Loucy (cell line): ENCODE data around the gene OTOS.

Source experiments
- H2AFZ ChIP-seq: fragments of 200-600 bp; sonication (generic); 2 replicates; pipeline ENCODE4 v1.6.0; 2016; ENCODE audit warnings: antibody characterized with exemption, mild to moderate bottlenecking, low read length, moderate library complexity
- H3F3A ChIP-seq: fragments of 200-600 bp; 2 replicates; pipeline ENCODE4 v1.6.0; 2016; ENCODE audit warnings: antibody characterized with exemption, low read depth, mild to moderate bottlenecking
- H3K27me3 ChIP-seq: fragments of 200-600 bp; sonication (generic); 2 replicates; pipeline ENCODE4 v1.6.1; 2014; ENCODE audit warnings: low read length, mild to moderate bottlenecking; ENCODE audit not compliant: insufficient read depth, poor library complexity, severe bottlenecking
- H3K36me3 ChIP-seq: fragments of 200-600 bp; sonication (generic); 2 replicates; pipeline ENCODE4 v1.6.1; 2016; ENCODE audit warnings: low read length; ENCODE audit not compliant: insufficient read depth
- H3K4me1 ChIP-seq: fragments of 200-600 bp; sonication (generic); 2 replicates; pipeline ENCODE4 v1.5.1; 2014; ENCODE audit warnings: low read length, mild to moderate bottlenecking; ENCODE audit not compliant: insufficient read depth, poor library complexity, severe bottlenecking
- H3K4me2 ChIP-seq: fragments of 200-600 bp; sonication (generic); 2 replicates; pipeline ENCODE4 v1.6.0; 2014; ENCODE audit warnings: antibody characterized with exemption, low read length, low read depth, mild to moderate bottlenecking; ENCODE audit not compliant: poor library complexity, severe bottlenecking
- H3K4me3 ChIP-seq: fragments of 200-600 bp; sonication (generic); 2 replicates; pipeline ENCODE4 v1.5.1; 2014; ENCODE audit warnings: low read length, mild to moderate bottlenecking, mixed read lengths; ENCODE audit not compliant: poor library complexity, severe bottlenecking
- H3K79me2 ChIP-seq: fragments of 200-600 bp; sonication (generic); 2 replicates; pipeline ENCODE4 v1.6.1; 2014; ENCODE audit warnings: low read length; ENCODE audit not compliant: insufficient read depth
- H3K9ac ChIP-seq: fragments of 200-600 bp; sonication (generic); 2 replicates; pipeline ENCODE4 v1.6.0; 2014; ENCODE audit warnings: mild to moderate bottlenecking, low read depth, low read length, moderate library complexity; ENCODE audit not compliant: poor library complexity, severe bottlenecking
- H3K9me2 ChIP-seq: fragments of 200-600 bp; sonication (generic); replicated peaks from 2 replicates; pipeline ENCODE4 v1.6.1; 2016; ENCODE audit warnings: low read depth, low read length, mixed read lengths
- H3K9me3 ChIP-seq: fragments of 200-600 bp; sonication (generic); 2 replicates; pipeline ENCODE4 v1.6.1; 2014; ENCODE audit warnings: mild to moderate bottlenecking, antibody characterized with exemption, low read length, low read depth; ENCODE audit not compliant: insufficient read depth
- H4K20me1 ChIP-seq: fragments of 200-600 bp; sonication (generic); 2 replicates; pipeline ENCODE4 v1.6.0; 2014; ENCODE audit warnings: antibody characterized with exemption, low read length, mild to moderate bottlenecking; ENCODE audit not compliant: insufficient read depth, poor library complexity, severe bottlenecking
- EZH2phosphoT487 ChIP-seq: fragments of 200-600 bp; IDR thresholded peaks from 2 replicates; pipeline ENCODE4 v1.6.1; 2018; ENCODE audit warnings: antibody characterized with exemption, mild to moderate bottlenecking, moderate library complexity, borderline replicate concordance
- TF ChIP-seq, protein P1 (sequence below): fragments of 200-600 bp; sonication (generic); conservative IDR thresholded peaks from 2 replicates; pipeline ENCODE4 v1.5.1; 2014; ENCODE audit warnings: mild to moderate bottlenecking, antibody characterized with exemption, low read length

Gene OTOS

DNA sequence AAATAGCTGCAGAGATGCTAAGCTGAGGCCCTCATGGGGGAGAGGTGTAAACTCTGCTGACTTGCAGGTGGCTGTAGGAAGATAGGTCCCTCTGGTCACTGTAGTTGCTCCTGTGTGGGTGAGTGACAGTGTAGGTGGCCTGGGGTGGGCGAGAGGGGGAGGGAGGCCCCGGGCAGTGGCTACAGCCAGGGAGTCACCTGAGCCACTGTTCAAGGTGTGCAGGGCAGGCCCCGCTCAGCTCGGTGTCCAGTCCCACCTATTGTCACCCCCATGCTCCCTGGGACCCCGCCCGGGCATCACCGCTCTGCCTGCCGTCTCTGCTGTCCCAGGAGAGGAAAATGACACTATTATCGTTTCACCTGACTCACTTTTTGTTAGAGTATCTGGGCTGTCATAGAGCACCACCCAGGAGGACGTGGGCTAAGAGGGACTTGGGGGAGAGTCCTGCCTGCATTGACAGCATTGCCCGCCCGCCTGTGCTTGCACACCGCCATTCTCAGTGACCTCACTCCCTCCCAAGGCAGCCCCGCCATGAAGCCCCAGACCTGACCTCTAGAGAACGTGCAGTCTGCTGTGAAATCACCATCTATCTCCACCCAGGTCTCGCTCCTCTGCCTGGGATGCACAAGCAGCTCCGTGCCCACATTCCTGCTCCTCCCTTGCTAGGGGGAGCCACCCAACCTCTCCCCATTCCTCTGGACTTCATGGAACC, 33.5 kb downstream of the OTOS start:
- H2AFZ ChIP-seq = no peak overlapping the region
- no peaks in the 10 kb centered on the region for H3K4me1 ChIP-seq
- H4K20me1 ChIP-seq = no peaks in the 10 kb centered on the region
- H3F3A ChIP-seq = no peaks in the 10 kb centered on the region
- TF ChIP-seq EZH2phosphoT487 = no peak
- TF ChIP-seq, protein P1, sequence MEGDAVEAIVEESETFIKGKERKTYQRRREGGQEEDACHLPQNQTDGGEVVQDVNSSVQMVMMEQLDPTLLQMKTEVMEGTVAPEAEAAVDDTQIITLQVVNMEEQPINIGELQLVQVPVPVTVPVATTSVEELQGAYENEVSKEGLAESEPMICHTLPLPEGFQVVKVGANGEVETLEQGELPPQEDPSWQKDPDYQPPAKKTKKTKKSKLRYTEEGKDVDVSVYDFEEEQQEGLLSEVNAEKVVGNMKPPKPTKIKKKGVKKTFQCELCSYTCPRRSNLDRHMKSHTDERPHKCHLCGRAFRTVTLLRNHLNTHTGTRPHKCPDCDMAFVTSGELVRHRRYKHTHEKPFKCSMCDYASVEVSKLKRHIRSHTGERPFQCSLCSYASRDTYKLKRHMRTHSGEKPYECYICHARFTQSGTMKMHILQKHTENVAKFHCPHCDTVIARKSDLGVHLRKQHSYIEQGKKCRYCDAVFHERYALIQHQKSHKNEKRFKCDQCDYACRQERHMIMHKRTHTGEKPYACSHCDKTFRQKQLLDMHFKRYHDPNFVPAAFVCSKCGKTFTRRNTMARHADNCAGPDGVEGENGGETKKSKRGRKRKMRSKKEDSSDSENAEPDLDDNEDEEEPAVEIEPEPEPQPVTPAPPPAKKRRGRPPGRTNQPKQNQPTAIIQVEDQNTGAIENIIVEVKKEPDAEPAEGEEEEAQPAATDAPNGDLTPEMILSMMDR = no peak
- H3K4me3 ChIP-seq = no peak overlapping the region
- no peaks in the 10 kb centered on the region for H3K9me3 ChIP-seq
- no peaks in the 10 kb centered on the region for H3K9me2 ChIP-seq
- no peaks in the 10 kb centered on the region for H3K27me3 ChIP-seq
- H3K4me2 ChIP-seq = no peak overlapping the region
- H3K9ac ChIP-seq = no peak overlapping the region
- no peaks in the 10 kb centered on the region for H3K79me2 ChIP-seq
- no peaks in the 10 kb centered on the region for H3K36me3 ChIP-seq

DNA sequence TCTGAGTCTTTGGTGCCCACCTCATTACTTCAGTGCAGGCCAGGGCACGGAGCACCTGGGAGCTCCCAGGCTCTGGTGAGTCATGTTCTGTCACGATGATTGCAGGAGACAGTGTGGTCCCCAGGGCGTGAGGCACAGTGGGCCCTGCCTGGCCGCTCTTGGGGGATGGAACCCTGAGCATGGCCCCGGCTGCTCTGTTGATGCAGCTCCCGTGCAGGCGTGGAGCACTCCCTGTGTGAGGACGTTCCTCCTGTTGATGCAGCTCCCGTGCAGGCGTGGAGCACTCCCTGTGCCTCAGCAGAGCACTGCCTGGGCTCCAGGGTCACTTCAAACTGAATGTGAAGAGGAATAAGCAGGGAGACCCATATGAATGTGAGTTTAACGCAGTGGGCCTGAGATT, 34.5 kb downstream of the OTOS start:
- Histone ChIP-seq H3K9me2 (no peaks in the 10 kb centered on the region), H2AFZ (no peak overlapping the region), H4K20me1 (no peaks in the 10 kb centered on the region), H3K27me3 (no peaks in the 10 kb centered on the region), H3K9me3 (no peaks in the 10 kb centered on the region), H3K9ac (no peak overlapping the region), H3K36me3 (no peaks in the 10 kb centered on the region), H3F3A (no peaks in the 10 kb centered on the region), H3K4me2 (no peak overlapping the region), H3K4me1 (no peaks in the 10 kb centered on the region), H3K79me2 (no peaks in the 10 kb centered on the region), H3K4me3 (no peak overlapping the region)
- no peak for TF ChIP-seq EZH2phosphoT487
- TF ChIP-seq, protein P1 = no peak

DNA sequence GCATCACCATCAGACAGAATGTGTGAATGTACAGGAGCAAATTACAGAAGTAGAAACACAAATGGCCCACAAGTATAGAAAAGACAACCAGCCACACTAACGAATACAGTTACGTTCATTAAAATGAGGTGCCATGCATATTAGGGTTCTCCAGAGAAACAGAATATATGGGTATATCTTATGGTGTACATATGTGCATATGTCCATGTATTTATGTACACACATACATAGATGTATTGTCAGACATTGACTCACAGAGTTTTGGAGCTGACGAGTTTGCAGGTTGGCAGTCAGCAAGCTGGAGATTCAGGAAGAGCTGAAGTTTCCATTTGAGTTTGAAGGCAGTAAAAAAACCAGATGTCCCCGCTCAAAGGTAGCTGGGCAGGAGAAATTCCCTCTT, 37.3 kb downstream of the OTOS start:
- H3F3A ChIP-seq = no peaks in the 10 kb centered on the region
- no peaks in the 10 kb centered on the region for H4K20me1 ChIP-seq
- no peak overlapping the region for H3K4me3 ChIP-seq
- no peak for TF ChIP-seq EZH2phosphoT487
- TF ChIP-seq, protein P1 = no peak
- H2AFZ ChIP-seq = no peak overlapping the region
- no peak overlapping the region for H3K4me2 ChIP-seq
- H3K9me3 ChIP-seq = no peaks in the 10 kb centered on the region
- H3K4me1 ChIP-seq = no peaks in the 10 kb centered on the region
- H3K27me3 ChIP-seq = peaks cover 3% of the 10 kb centered on the region
- no peaks in the 10 kb centered on the region for H3K36me3 ChIP-seq
- no peaks in the 10 kb centered on the region for H3K9me2 ChIP-seq
- H3K9ac ChIP-seq = no peak overlapping the region
- no peaks in the 10 kb centered on the region for H3K79me2 ChIP-seq
